ENCODE data around the gene CYLD.

Gene CYLD

GRCh38 chr16:50711862-50712559 is 29.9 kb upstream of the CYLD start:
- no peak for DNase-seq

- DNase-seq: no peak
These were observed 29.4 kb upstream of the CYLD start for GRCh38 chr16:50712560-50712898.

GRCh38 chr16:50712956-50713355 is 28.9 kb upstream of the CYLD start:
- DNase-seq: no peak

- no peak for DNase-seq
These were observed 24.8 kb upstream of the CYLD start for GRCh38 chr16:50717091-50717490.

- no peak for DNase-seq
These were observed 24.4 kb upstream of the CYLD start for GRCh38 chr16:50717494-50717893.

DNA sequence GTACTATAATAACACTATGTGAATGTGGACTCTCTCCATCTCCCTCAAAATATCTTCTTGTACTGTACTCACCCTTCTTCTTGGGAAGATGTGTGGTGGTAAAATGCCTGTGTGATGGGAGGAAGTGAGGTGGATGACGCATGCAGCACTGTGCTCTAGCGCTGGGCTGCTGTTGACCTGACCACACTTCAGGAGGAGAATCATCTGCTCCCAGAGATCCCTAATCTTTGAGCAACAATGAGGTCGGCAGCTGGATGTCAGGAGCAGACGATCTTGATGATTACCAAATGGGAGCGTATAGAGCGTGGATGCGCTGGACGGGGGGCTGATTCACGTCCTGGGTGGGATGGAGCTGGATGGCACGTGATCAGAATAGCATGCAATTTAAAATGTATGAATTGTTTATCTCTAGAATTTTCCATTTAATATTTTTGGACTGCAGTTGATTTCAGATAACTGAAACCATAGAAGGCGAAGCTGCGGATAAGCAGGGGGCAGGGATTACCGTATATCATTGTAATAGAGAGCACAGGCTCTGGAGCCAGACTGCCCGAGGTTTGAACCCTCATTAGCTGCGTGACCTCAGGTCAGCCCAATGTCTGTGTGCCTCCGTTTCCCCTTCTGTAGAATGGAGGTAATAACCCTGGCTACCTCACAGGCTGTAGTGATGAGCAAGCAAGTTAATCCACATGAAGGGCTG is 23.7 kb upstream of the CYLD start:
- no peak for DNase-seq

- no peak for DNase-seq
These were observed 23.0 kb upstream of the CYLD start for GRCh38 chr16:50718761-50719400.

GRCh38 chr16:50719401-50720337 is 22.2 kb upstream of the CYLD start:
- no peak for DNase-seq

- no peak for DNase-seq
These were observed 20.1 kb upstream of the CYLD start for GRCh38 chr16:50721549-50722404.

GRCh38 chr16:50722405-50722737 is 19.5 kb upstream of the CYLD start:
- no peak for DNase-seq

- DNase-seq: no peak
These were observed 18.9 kb upstream of the CYLD start for GRCh38 chr16:50722960-50723359.

DNA sequence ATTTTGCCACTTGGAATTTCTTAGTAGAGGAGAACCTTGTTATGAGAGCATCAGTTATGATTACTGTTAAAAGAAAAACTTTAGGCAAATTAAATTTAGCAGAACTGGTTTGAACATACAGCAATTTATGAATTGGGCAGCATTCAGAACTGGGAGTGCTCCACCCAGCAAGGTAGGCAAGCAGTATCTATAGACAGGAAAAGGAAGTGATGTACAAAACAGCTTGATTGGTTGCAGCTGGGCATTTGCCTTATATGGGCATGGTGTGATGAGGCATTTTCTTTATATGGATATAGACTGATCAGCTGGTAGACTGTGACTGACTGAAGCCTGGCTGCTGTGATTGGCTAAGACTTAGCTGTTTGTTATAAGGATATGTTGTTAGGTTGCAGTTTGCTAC is 17.6 kb upstream of the CYLD start:
- no peak for DNase-seq

GRCh38 chr16:50731130-50731988 is 10.5 kb upstream of the CYLD start:
- DNase-seq: no peak

GRCh38 chr16:50731989-50732832 is 9.7 kb upstream of the CYLD start:
- DNase-seq: no peak

GRCh38 chr16:50733468-50733867 is 8.4 kb upstream of the CYLD start:
- no peak for DNase-seq

DNA sequence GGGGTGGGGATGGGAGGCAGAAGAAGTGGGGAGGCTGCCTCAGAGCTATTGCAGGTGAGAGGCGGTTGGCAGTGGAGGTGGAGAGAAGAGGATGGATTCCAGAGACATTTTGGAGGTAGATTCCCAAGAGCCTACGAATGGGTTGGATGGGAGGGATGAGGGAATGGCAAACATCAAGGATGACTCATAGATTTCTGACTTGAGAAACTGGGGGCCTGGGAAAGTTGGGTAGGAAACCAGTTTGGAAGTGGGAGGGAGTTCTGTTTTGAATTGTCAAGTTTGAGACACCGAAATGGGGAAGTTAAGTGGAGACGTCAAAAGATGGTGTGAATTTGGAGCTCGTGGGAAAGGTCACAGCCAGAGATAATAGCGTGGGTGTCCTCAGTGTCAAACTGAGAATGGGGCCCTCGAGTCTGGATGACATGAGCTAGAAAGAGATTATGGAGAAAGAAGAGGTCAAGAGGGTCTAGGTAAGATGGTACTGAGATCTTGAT is 6.2 kb upstream of the CYLD start:
- DNase-seq: no peak

DNA sequence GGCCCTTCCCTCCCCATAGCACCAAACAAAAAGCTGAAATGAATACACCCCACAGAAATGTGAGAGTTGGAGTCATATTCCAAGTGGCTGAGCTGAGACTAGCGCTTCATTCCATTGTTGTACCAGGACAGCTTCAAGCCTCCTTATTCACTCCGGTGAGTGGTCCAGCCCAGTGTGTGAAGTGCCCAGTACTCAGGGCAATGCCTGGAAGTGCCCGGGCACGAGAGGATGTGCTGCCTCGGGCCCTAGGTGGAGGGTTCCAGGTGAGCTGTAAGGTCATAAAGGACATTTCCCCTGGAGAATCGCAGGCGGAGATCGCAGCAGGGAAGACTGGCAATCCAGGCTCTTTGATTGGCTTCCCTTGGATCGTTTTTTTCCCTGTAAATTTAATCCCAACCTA is 5.4 kb upstream of the CYLD start:
- no peak for DNase-seq

GRCh38 chr16:50737420-50737959 is 4.4 kb upstream of the CYLD start:
- DNase-seq: no peak

DNA sequence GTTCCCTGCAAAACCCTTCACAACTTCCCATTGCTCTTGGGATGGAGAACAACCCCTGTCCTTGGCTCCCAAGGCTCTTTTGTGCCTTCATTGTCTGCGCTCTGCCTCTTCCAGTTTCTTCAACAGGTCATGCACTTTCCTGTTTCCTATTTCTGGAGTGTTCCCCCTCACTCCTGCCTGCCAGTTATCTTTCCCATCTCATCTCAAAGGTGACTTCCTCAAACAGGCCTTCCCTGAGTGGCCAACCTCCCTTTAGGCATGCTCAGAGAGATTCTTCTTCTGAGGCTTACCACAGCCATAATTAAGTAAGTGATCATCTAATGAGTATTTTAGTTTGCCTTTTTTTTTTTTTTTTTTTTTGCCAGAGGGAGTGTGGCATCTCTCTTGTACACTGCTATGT is 2.9 kb upstream of the CYLD start:
- no peak for DNase-seq

DNA sequence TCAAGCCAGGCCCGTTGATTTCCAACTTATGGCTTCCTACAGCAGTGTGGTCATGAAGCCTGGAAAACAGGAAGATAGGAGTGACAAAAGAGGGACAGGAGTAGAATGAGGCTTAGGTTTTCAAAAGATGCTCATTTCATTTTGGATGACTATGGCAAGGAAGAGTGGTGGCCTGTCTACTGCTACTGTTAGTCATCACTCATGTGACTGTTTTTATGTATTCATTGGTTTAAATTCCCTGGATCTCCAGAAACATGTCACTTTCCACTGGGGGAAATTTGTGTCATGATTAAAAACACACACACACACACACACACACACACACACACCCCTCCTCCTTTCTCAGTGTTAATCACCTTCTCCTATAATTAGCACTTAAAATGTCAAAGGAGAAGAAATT is 1.1 kb upstream of the CYLD start:
- no peak for DNase-seq

Data from NCI-H1092 (cell line).